Mucosa of stomach (tissue), 1 donor: ENCODE data around the gene ATRNL1.

ENCODE experiments used
- H3K27me3 ChIP-seq: one replicate; pipeline ENCODE4 v1.7.0; 2013; ENCODE audit warnings: mild to moderate bottlenecking, low read length; ENCODE audit not compliant: control insufficient read depth, insufficient read depth
- H3K36me3 ChIP-seq: one replicate; pipeline ENCODE4 v1.7.0; 2013; ENCODE audit warnings: low read length; ENCODE audit not compliant: control insufficient read depth, insufficient read depth
- H3K4me1 ChIP-seq: one replicate; pipeline ENCODE4 v1.7.0; 2013; ENCODE audit warnings: mild to moderate bottlenecking, low read length; ENCODE audit not compliant: control insufficient read depth, insufficient read depth
- H3K4me3 ChIP-seq: one replicate; pipeline ENCODE4 v1.7.0; 2013; ENCODE audit warnings: low read length
- H3K9ac ChIP-seq: one replicate; pipeline ENCODE4 v1.7.0; 2013; ENCODE audit warnings: mild to moderate bottlenecking, low read length, moderate library complexity
- H3K9me3 ChIP-seq: one replicate; pipeline ENCODE4 v1.7.0; 2013; ENCODE audit warnings: mild to moderate bottlenecking, low read length, moderate library complexity; ENCODE audit not compliant: control insufficient read depth
- donor health status: Pancreatic carcinoma.

Gene ATRNL1

GRCh38 chr10:115093286-115093775 is at the start of gene ATRNL1:
Gene ATRNL1 (plus strand): TSS chr10:115093365. CDS start chr10:115093751, 386 bp downstream.
- Histone ChIP-seq H3K4me1 (no peaks in the 10 kb centered on the region), H3K4me3 (no peak within 1 kb of the TSS), H3K27me3 (peaks cover 36% of the 10 kb centered on the region), H3K9ac (no peak within 1 kb of the TSS), H3K9me3 (no peaks in the 10 kb centered on the region), H3K36me3 (no peaks in the 10 kb centered on the region)

GRCh38 chr10:115043719-115044118 is 49.4 kb upstream of the ATRNL1 start:
- Histone ChIP-seq H3K9ac (no peak overlapping the region), H3K36me3 (no peaks in the 10 kb centered on the region), H3K4me1 (no peaks in the 10 kb centered on the region), H3K9me3 (no peaks in the 10 kb centered on the region), H3K4me3 (no peak overlapping the region), H3K27me3 (no peaks in the 10 kb centered on the region)

GRCh38 chr10:115044891-115045290 is 48.3 kb upstream of the ATRNL1 start:
- Histone ChIP-seq H3K9ac (no peak overlapping the region), H3K9me3 (no peaks in the 10 kb centered on the region)

GRCh38 chr10:115045499-115045898 is 47.7 kb upstream of the ATRNL1 start:
- Histone ChIP-seq H3K27me3 (no peaks in the 10 kb centered on the region), H3K4me3 (no peak overlapping the region), H3K9me3 (no peaks in the 10 kb centered on the region), H3K9ac (no peak overlapping the region), H3K36me3 (no peaks in the 10 kb centered on the region), H3K4me1 (no peaks in the 10 kb centered on the region)

More at GRCh38 chr10:115044891-115045290, 48.3 kb upstream of the ATRNL1 start:
- no peaks in the 10 kb centered on the region for H3K4me1 ChIP-seq
- no peak overlapping the region for H3K4me3 ChIP-seq
- H3K27me3 ChIP-seq: no peaks in the 10 kb centered on the region
- no peaks in the 10 kb centered on the region for H3K36me3 ChIP-seq

GRCh38 chr10:115046686-115047236 is 46.4 kb upstream of the ATRNL1 start:
- no peaks in the 10 kb centered on the region for H3K36me3 ChIP-seq
- H3K9me3 ChIP-seq: no peaks in the 10 kb centered on the region
- H3K4me1 ChIP-seq: no peaks in the 10 kb centered on the region
- no peaks in the 10 kb centered on the region for H3K27me3 ChIP-seq
- H3K9ac ChIP-seq: no peak overlapping the region
- H3K4me3 ChIP-seq: no peak overlapping the region

GRCh38 chr10:115047705-115048104 is 45.5 kb upstream of the ATRNL1 start:
- no peak overlapping the region for H3K4me3 ChIP-seq
- H3K27me3 ChIP-seq: no peaks in the 10 kb centered on the region
- H3K9ac ChIP-seq: no peak overlapping the region
- no peaks in the 10 kb centered on the region for H3K36me3 ChIP-seq
- no peaks in the 10 kb centered on the region for H3K4me1 ChIP-seq
- no peaks in the 10 kb centered on the region for H3K9me3 ChIP-seq

- Histone ChIP-seq H3K4me1 (no peaks in the 10 kb centered on the region), H3K36me3 (no peaks in the 10 kb centered on the region), H3K4me3 (no peak overlapping the region), H3K9me3 (no peaks in the 10 kb centered on the region), H3K27me3 (no peaks in the 10 kb centered on the region), H3K9ac (no peak overlapping the region)
These were observed 43.8 kb upstream of the ATRNL1 start for GRCh38 chr10:115049318-115049717.

- Histone ChIP-seq H3K9ac (no peak overlapping the region), H3K27me3 (no peaks in the 10 kb centered on the region), H3K9me3 (no peaks in the 10 kb centered on the region), H3K4me3 (no peak overlapping the region), H3K4me1 (no peaks in the 10 kb centered on the region), H3K36me3 (no peaks in the 10 kb centered on the region)
These were observed 43.2 kb upstream of the ATRNL1 start for GRCh38 chr10:115049960-115050359.

GRCh38 chr10:115050375-115051010 is 42.7 kb upstream of the ATRNL1 start:
- Histone ChIP-seq H3K9ac (no peak overlapping the region), H3K36me3 (no peaks in the 10 kb centered on the region), H3K4me1 (no peaks in the 10 kb centered on the region), H3K27me3 (no peaks in the 10 kb centered on the region), H3K4me3 (no peak overlapping the region), H3K9me3 (no peaks in the 10 kb centered on the region)

- Histone ChIP-seq H3K9me3 (no peaks in the 10 kb centered on the region), H3K9ac (no peak overlapping the region), H3K27me3 (no peaks in the 10 kb centered on the region), H3K36me3 (no peaks in the 10 kb centered on the region), H3K4me3 (no peak overlapping the region), H3K4me1 (no peaks in the 10 kb centered on the region)
These were observed 41.9 kb upstream of the ATRNL1 start for GRCh38 chr10:115051216-115051615.

GRCh38 chr10:115052226-115052625 is 40.9 kb upstream of the ATRNL1 start:
- H3K4me1 ChIP-seq: no peaks in the 10 kb centered on the region

GRCh38 chr10:115052728-115053127 is 40.4 kb upstream of the ATRNL1 start:
- H3K4me1 ChIP-seq: no peaks in the 10 kb centered on the region
- H3K27me3 ChIP-seq: no peaks in the 10 kb centered on the region
- H3K4me3 ChIP-seq: no peak overlapping the region
- H3K9me3 ChIP-seq: no peaks in the 10 kb centered on the region
- H3K9ac ChIP-seq: no peak overlapping the region
- no peaks in the 10 kb centered on the region for H3K36me3 ChIP-seq

More at GRCh38 chr10:115052226-115052625, 40.9 kb upstream of the ATRNL1 start:
- Histone ChIP-seq H3K36me3 (no peaks in the 10 kb centered on the region), H3K27me3 (no peaks in the 10 kb centered on the region), H3K4me3 (no peak overlapping the region), H3K9me3 (no peaks in the 10 kb centered on the region), H3K9ac (no peak overlapping the region)
